ENCODE data around the gene CNOT4. TPM values are rescaled to one million over a fixed set of nuclear protein-coding genes. Genes with fewer than 3 reads are reported as not detected.

CNOT4 gene
- total RNA-seq, 4 donors from 2014 or later, result 16.8 to 26.0 (median 20.0) TPM

DNA sequence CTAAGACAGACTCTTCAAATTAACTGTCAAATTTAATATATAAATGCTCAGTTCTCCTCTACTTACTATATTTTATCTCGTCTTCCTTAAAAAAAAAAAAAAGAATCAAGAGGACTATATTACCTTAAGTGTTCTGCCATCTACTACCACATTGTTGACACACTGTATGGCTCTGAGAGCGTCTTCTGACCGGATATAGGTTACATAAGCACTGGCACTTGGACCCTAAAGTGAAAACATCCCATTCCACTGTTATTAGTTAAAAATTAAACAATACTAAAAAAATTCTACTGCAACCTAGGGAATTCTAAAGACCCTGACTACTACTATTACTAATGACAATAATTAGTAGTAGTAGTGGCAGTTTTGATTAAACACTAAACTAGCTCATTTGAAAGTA, 95.7 kb downstream of the CNOT4 start:
- Histone ChIP-seq H3K9me3 (no peaks in the 10 kb centered on the region), H3K4me3 (no peak overlapping the region), H3K27me3 (no peaks in the 10 kb centered on the region), H3K27ac (no peak overlapping the region), H3K36me3 (peaks cover 0 to 24% (median 0%) of the 10 kb centered on the region in 3 donors), H3K4me1 (no peaks in the 10 kb centered on the region)
- TF ChIP-seq POLR2A (IDR thresholded peaks at IDR 0.05), result no peak
- TF ChIP-seq EP300 (IDR thresholded peaks at IDR 0.05), result no peak
- TF ChIP-seq, protein P1, sequence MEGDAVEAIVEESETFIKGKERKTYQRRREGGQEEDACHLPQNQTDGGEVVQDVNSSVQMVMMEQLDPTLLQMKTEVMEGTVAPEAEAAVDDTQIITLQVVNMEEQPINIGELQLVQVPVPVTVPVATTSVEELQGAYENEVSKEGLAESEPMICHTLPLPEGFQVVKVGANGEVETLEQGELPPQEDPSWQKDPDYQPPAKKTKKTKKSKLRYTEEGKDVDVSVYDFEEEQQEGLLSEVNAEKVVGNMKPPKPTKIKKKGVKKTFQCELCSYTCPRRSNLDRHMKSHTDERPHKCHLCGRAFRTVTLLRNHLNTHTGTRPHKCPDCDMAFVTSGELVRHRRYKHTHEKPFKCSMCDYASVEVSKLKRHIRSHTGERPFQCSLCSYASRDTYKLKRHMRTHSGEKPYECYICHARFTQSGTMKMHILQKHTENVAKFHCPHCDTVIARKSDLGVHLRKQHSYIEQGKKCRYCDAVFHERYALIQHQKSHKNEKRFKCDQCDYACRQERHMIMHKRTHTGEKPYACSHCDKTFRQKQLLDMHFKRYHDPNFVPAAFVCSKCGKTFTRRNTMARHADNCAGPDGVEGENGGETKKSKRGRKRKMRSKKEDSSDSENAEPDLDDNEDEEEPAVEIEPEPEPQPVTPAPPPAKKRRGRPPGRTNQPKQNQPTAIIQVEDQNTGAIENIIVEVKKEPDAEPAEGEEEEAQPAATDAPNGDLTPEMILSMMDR (IDR thresholded peaks at IDR 0.05), result no peak
- no peak for DNase-seq (ENCODE audit: low spot score in 2 of 2)
- 87 to 90% methylated on average over 3 of the region's 3 CpGs for WGBS, 2 donors

DNA sequence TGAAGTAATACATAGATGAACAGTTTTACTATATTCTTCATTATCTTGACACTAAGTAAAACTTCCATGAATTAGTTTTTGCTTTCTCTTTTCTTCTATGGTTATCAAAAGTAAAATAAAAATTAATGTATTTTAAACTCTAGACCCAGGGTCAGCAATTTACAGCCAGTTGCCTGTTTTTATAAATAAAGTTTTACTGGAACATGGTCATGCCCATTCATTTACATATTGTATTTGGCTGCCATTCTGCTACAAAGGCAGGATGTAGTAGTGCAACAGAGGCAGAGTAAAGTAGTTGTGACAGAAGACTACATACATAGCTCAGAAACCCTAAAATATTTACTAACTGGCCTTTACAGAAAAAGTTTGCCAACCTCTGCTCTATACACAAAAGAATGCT, 98.8 kb downstream of the CNOT4 start:
- Histone ChIP-seq H3K27ac (no peak overlapping the region), H3K27me3 (no peaks in the 10 kb centered on the region), H3K4me1 (no peaks in the 10 kb centered on the region), H3K4me3 (no peak overlapping the region), H3K9me3 (no peaks in the 10 kb centered on the region), H3K36me3 (peaks cover 0 to 42% (median 0%) of the 10 kb centered on the region in 3 donors)
- no peak for DNase-seq (ENCODE audit: low spot score in 2 of 2)
- TF ChIP-seq, protein P1 (IDR thresholded peaks at IDR 0.05), result no peak
- TF ChIP-seq EP300 (IDR thresholded peaks at IDR 0.05), result no peak
- TF ChIP-seq POLR2A (IDR thresholded peaks at IDR 0.05), result no peak

DNA sequence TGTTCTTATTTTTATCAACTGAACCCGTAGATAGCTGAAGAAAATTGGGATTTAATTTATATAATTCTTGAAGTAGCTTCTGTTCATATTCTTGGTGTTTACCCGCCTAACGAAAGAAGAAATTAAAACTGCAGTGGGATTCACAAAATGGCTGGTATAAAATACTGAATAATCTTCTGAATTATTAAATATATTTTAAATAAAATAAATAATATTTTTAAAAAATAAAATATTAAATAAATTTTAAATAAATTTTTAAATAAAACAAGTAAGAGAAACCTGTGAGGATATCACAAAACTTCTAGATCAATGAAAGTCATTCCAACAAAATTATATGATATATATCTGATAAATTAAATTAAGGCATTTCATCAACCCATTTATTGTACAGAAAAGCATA, 99.4 kb downstream of the CNOT4 start:
- DNase-seq (ENCODE audit: low spot score in 2 of 2), result no peak
- no peaks in the 10 kb centered on the region for H3K4me1 ChIP-seq
- H3K4me3 ChIP-seq, result no peak overlapping the region
- H3K27me3 ChIP-seq, result no peaks in the 10 kb centered on the region
- H3K27ac ChIP-seq, result no peak overlapping the region
- 96 to 98% methylated on average over 3 of the region's 3 CpGs for WGBS, 2 donors
- TF ChIP-seq POLR2A (IDR thresholded peaks at IDR 0.05), result no peak
- TF ChIP-seq, protein P1 (IDR thresholded peaks at IDR 0.05), result no peak
- no peak for TF ChIP-seq EP300 (IDR thresholded peaks at IDR 0.05)
- peaks cover 0 to 42% (median 0%) of the 10 kb centered on the region in 3 donors for H3K36me3 ChIP-seq
- H3K9me3 ChIP-seq, result no peaks in the 10 kb centered on the region

DNA sequence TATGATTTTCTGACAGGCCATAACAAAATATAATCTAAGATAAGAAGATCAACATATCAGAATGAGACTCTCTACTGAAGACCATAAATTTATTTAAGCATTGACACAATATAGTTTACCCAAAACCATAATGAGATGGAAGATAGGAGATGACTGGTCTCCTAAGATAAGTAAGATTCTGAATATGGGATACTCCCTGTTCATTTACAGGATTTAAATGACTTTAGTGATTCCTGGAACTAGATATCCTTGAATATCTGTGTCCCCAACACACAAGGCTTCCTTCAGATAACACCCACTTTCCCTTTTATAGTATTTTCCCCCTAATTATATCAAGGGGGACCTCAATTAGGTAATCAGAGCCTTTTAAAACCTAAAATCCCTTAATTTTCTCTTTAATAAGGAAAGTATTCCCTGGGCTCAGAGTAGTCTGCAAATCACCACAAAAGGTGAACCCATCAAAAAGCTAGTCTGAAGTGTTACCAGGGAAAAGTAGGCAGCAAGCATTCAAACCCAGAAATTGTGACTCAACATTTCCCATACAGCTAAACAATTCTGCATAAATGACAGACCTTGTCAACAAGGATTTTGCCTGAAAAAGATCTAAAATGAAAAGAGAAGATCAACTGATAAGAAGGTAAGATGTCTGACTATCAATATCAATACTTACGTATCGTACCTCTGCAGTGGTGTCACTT, 99.9 kb downstream of the CNOT4 start:
- no peak for TF ChIP-seq EP300 (IDR thresholded peaks at IDR 0.05)
- TF ChIP-seq, protein P1 (IDR thresholded peaks at IDR 0.05), result no peak
- TF ChIP-seq POLR2A (IDR thresholded peaks at IDR 0.05), result no peak
- no peak for DNase-seq (ENCODE audit: low spot score in 2 of 2)
- no peaks in the 10 kb centered on the region for H3K9me3 ChIP-seq
- no peaks in the 10 kb centered on the region for H3K27me3 ChIP-seq
- H3K4me3 ChIP-seq, result no peak overlapping the region
- H3K36me3 ChIP-seq, result peaks cover 0 to 42% (median 0%) of the 10 kb centered on the region in 3 donors
- no peaks in the 10 kb centered on the region for H3K4me1 ChIP-seq
- WGBS, 2 donors, result 96 to 100% methylated on average over 2 of the region's 2 CpGs
- H3K27ac ChIP-seq, result no peak overlapping the region

DNA sequence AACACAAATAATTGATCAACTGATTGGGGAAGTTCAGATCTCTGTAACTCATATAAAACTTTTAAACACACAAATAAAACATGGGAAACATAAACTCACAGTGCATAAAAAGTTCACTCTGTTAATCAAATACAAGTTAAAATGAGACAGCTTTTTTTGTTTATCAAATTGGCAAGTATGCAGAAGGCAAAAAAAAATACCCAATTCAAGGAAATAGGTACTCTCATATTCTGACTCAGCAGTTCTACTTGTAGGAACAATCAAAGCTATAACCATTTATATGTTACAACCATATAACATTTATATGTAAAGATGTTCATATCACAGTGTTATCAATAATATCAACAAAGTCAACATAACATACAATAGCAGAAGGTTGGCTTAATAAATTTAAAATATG, 102.0 kb downstream of the CNOT4 start:
- Histone ChIP-seq H3K36me3 (peaks cover 0 to 34% (median 0%) of the 10 kb centered on the region in 3 donors), H3K4me3 (no peak overlapping the region), H3K27me3 (no peaks in the 10 kb centered on the region), H3K27ac (no peak overlapping the region), H3K9me3 (no peaks in the 10 kb centered on the region), H3K4me1 (no peaks in the 10 kb centered on the region)
- DNase-seq (ENCODE audit: low spot score in 2 of 2), result no peak
- no peak for TF ChIP-seq EP300 (IDR thresholded peaks at IDR 0.05)
- TF ChIP-seq POLR2A (IDR thresholded peaks at IDR 0.05), result no peak
- TF ChIP-seq, protein P1 (IDR thresholded peaks at IDR 0.05), result no peak

Data from tibial nerve (tissue), 4 donors.